SU-DHL-6 (cell line): Measurements from ENCODE around the gene GUK1.

Experiments used
- CTCF ChIP-seq: fragments of 200-600 bp; sonication (generic); IDR thresholded peaks from one replicate; pipeline ENCODE4 v1.5.1; 2017; ENCODE audit warnings: antibody characterized with exemption, mild to moderate bottlenecking, low read length, moderate library complexity; ENCODE audit not compliant: insufficient read depth, poor library complexity, severe bottlenecking
- EZH2phosphoT487 ChIP-seq: fragments of 200-600 bp; sonication (generic), shearing (Covaris generic); conservative IDR thresholded peaks from 2 replicates; pipeline ENCODE4 v1.6.1; 2018; ENCODE audit warnings: mild to moderate bottlenecking, antibody characterized with exemption, low read length, moderate library complexity, mixed read lengths

- TF ChIP-seq CTCF (no peak), EZH2phosphoT487 (no peak)
Measured at GRCh38 chr1:228190778-228191177, 50.7 kb downstream of the GUK1 start.
